HepG2 (cell line): ENCODE results near the gene SETD5. TPM values are rescaled to one million over a fixed set of nuclear protein-coding genes. Genes with fewer than 3 reads are reported as not detected.

ENCODE experiments used
- CAMTA2 ChIP-seq: sonication (generic); formaldehyde crosslinking; IDR thresholded peaks from 2 replicates; pipeline ENCODE4 v1.4.0; 2020; ENCODE audit warnings: mild to moderate bottlenecking, missing genetic modification reagents, borderline replicate concordance
- CHD2 ChIP-seq: IDR thresholded peaks from 2 replicates; pipeline ENCODE4 v1.6.1; 2011; ENCODE audit warnings: low read depth, low read length, improper control_type of control experiment
- MBNL3 ChIP-seq: fragments of 250-450 bp; sonication (Bioruptor Pico); conservative IDR thresholded peaks from 2 replicates; pipeline ENCODE4 v1.8.0; 2022; ENCODE audit warnings: mild to moderate bottlenecking, inconsistent platforms
- MTF2 ChIP-seq: sonication (generic); formaldehyde crosslinking; IDR thresholded peaks from 2 replicates; pipeline ENCODE4 v1.5.0; 2020; ENCODE audit warnings: missing genetic modification reagents, borderline replicate concordance
- NR3C1 ChIP-seq: sonication (generic); formaldehyde crosslinking; IDR thresholded peaks from 2 replicates; pipeline ENCODE4 v1.4.0; 2020; ENCODE audit warnings: missing genetic modification reagents
- PCBP1 ChIP-seq: fragments of 200-400 bp; formaldehyde crosslinking; IDR thresholded peaks from 2 replicates; pipeline ENCODE4 v1.6.1; 2017; ENCODE audit warnings: mild to moderate bottlenecking, low read depth, low read length, borderline replicate concordance
- REL ChIP-seq: sonication (generic); formaldehyde crosslinking; conservative IDR thresholded peaks from 2 replicates; pipeline ENCODE4 v1.8.0; 2022; ENCODE audit warnings: mild to moderate bottlenecking, missing genetic modification reagents, moderate library complexity
- RXRA ChIP-seq: sonication (generic); formaldehyde crosslinking; IDR thresholded peaks from 2 replicates; pipeline ENCODE4 v1.5.1; 2020; ENCODE audit warnings: missing genetic modification reagents
- SRY ChIP-seq: sonication (generic); formaldehyde crosslinking; IDR thresholded peaks from 2 replicates; pipeline ENCODE4 v1.8.0; 2022; ENCODE audit warnings: mild to moderate bottlenecking, missing genetic modification reagents
- ZNF292 ChIP-seq: sonication (generic); formaldehyde crosslinking; IDR thresholded peaks from 2 replicates; pipeline ENCODE4 v1.8.1; 2022; ENCODE audit warnings: mild to moderate bottlenecking, low read depth, missing genetic modification reagents, borderline replicate concordance
- ZNF451 ChIP-seq: sonication (generic); formaldehyde crosslinking; IDR thresholded peaks from 2 replicates; pipeline ENCODE4 v1.5.0; 2020; ENCODE audit warnings: mild to moderate bottlenecking, missing genetic modification reagents
- ZNF605 ChIP-seq: sonication (generic); formaldehyde crosslinking; IDR thresholded peaks from 2 replicates; pipeline ENCODE4 v1.8.0; 2022; ENCODE audit warnings: mild to moderate bottlenecking, missing genetic modification reagents
- polyA plus RNA-seq, 8 experiments: library from polyadenylated mRNA; depleted of rRNA in 3 of 8; stranded (reverse) in 7 of 8; unstranded in 1 of 8; fragments of >200 nt; fragmentation: Illumina TruSeq in 4 of 8; extraction: Trizol in 4 of 8; gene quantifications; 2 replicates each; pipeline versions ENCODE4 v1.2.1 to v1.2.3, GENCODE V29; 2011 to 2016; ENCODE audit warnings: low read depth in 4 of 8, missing spikeins in 1 of 8, mixed read lengths in 1 of 8; ENCODE audit not compliant: insufficient read depth in 1 of 8
- total RNA-seq, 5 experiments: library from RNA; depleted of rRNA; stranded (reverse); fragments of >200 nt; fragmentation: Illumina TruSeq; extraction: Trizol; gene quantifications; 2 replicates each; pipeline ENCODE4 v1.2.3, GENCODE V29; 2016; ENCODE audit warnings: low read depth in 1 of 5
- TF ChIP-seq, protein P1 (sequence below): sonication (generic); formaldehyde crosslinking; IDR thresholded peaks from 2 replicates; pipeline ENCODE4 v1.5.1; 2020; ENCODE audit warnings: missing genetic modification reagents, mild to moderate bottlenecking, borderline replicate concordance
- TF ChIP-seq, protein P2 (sequence below): sonication (generic); formaldehyde crosslinking; IDR thresholded peaks from 2 replicates; pipeline ENCODE4 v1.5.0; 2020; ENCODE audit warnings: mild to moderate bottlenecking, missing genetic modification reagents
- TF ChIP-seq, protein P3 (sequence below): sonication (generic); formaldehyde crosslinking; IDR thresholded peaks from 2 replicates; pipeline ENCODE4 v1.5.0; 2020; ENCODE audit warnings: mild to moderate bottlenecking, missing genetic modification reagents, borderline replicate concordance
- TF ChIP-seq, protein P4 (sequence below): IDR thresholded peaks from 2 replicates; pipeline ENCODE4 v1.6.1; 2012; ENCODE audit warnings: inconsistent platforms
- TF ChIP-seq, protein P5 (sequence below): sonication (generic); formaldehyde crosslinking; conservative IDR thresholded peaks from 2 replicates; pipeline ENCODE4 v1.8.1; 2023; ENCODE audit warnings: missing genetic modification reagents
- TF ChIP-seq, protein P6 (sequence below): sonication (generic); formaldehyde crosslinking; IDR thresholded peaks from 2 replicates; pipeline ENCODE4 v1.5.1; 2020; ENCODE audit warnings: mild to moderate bottlenecking, missing genetic modification reagents, borderline replicate concordance

The SETD5 gene
- total and polyA plus RNA-seq, 2 of the 13 experiments (the other 11 are each of a cell fraction or from before 2014, with no cell fraction given): 46.8 to 95.8 TPM

DNA sequence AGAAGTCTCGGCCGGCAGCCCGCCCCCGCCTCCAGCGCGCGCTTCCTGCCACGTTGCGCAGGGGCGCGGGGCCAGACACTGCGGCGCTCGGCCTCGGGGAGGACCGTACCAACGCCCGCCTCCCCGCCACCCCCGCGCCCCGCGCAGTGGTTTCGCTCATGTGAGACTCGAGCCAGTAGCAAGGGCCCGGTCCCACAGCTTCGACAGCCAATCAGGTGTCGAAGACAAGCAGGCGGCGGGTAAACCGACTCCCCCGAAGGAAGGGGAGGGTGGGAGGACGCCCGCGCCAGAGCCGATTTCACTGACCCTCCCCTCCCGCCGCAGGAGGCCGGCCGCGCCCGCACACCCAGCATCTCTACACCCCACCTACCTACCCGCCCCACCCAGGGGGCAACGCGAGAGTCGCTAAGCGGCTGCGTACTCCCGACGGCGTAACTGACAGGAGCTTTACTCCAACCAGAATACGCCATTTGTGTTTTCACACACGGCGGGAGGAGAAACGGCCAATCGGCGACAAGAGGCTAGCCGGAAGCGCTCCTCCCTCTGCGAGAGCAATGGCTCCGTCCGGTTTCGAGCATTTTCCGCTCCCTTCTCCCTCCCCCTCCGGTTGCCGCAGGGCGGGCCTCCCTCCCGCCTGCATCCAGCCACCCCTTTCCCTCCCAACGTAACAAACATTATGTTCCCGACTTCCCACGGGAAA, 633 bp upstream of the SETD5 start (continued):
- TF ChIP-seq, protein P1, sequence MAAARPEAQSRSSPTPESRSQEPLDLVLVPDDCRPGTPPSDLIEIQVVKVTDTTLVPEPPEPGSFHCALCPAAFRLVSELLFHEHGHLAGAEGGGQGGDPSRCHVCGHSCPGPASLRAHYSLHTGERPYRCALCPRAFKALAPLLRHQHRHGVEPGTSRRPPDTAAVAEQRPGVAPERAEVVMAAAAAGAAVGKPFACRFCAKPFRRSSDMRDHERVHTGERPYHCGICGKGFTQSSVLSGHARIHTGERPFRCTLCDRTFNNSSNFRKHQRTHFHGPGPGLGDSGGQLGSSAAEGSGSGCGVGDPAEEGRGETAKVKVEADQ: 0 out of 2 replicates have a peak, but pooled peaks have one; percentile 36
- no peak; the same call in 1 of the 2 replicates for TF ChIP-seq MTF2 (CRISPR knock-in tag)
- TF ChIP-seq, protein P2, sequence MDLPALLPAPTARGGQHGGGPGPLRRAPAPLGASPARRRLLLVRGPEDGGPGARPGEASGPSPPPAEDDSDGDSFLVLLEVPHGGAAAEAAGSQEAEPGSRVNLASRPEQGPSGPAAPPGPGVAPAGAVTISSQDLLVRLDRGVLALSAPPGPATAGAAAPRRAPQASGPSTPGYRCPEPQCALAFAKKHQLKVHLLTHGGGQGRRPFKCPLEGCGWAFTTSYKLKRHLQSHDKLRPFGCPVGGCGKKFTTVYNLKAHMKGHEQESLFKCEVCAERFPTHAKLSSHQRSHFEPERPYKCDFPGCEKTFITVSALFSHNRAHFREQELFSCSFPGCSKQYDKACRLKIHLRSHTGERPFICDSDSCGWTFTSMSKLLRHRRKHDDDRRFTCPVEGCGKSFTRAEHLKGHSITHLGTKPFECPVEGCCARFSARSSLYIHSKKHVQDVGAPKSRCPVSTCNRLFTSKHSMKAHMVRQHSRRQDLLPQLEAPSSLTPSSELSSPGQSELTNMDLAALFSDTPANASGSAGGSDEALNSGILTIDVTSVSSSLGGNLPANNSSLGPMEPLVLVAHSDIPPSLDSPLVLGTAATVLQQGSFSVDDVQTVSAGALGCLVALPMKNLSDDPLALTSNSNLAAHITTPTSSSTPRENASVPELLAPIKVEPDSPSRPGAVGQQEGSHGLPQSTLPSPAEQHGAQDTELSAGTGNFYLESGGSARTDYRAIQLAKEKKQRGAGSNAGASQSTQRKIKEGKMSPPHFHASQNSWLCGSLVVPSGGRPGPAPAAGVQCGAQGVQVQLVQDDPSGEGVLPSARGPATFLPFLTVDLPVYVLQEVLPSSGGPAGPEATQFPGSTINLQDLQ (CRISPR knock-in tag): peak; percentile 95
- no peak for TF ChIP-seq NR3C1
- TF ChIP-seq RXRA (CRISPR knock-in tag): peak; percentile 76; the same call in 1 of the 2 replicates
- TF ChIP-seq ZNF292 (CRISPR knock-in tag): no peak
- no peak for TF ChIP-seq REL
- peak; percentile 95 for TF ChIP-seq CHD2
- peak; percentile 94 for TF ChIP-seq PCBP1
- TF ChIP-seq MBNL3: no peak
- TF ChIP-seq, protein P3, sequence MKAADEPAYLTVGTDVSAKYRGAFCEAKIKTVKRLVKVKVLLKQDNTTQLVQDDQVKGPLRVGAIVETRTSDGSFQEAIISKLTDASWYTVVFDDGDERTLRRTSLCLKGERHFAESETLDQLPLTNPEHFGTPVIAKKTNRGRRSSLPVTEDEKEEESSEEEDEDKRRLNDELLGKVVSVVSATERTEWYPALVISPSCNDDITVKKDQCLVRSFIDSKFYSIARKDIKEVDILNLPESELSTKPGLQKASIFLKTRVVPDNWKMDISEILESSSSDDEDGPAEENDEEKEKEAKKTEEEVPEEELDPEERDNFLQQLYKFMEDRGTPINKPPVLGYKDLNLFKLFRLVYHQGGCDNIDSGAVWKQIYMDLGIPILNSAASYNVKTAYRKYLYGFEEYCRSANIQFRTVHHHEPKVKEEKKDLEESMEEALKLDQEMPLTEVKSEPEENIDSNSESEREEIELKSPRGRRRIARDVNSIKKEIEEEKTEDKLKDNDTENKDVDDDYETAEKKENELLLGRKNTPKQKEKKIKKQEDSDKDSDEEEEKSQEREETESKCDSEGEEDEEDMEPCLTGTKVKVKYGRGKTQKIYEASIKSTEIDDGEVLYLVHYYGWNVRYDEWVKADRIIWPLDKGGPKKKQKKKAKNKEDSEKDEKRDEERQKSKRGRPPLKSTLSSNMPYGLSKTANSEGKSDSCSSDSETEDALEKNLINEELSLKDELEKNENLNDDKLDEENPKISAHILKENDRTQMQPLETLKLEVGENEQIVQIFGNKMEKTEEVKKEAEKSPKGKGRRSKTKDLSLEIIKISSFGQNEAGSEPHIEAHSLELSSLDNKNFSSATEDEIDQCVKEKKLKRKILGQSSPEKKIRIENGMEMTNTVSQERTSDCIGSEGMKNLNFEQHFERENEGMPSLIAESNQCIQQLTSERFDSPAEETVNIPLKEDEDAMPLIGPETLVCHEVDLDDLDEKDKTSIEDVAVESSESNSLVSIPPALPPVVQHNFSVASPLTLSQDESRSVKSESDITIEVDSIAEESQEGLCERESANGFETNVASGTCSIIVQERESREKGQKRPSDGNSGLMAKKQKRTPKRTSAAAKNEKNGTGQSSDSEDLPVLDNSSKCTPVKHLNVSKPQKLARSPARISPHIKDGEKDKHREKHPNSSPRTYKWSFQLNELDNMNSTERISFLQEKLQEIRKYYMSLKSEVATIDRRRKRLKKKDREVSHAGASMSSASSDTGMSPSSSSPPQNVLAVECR (CRISPR knock-in tag): peak; percentile 60; the same call in 1 of the 2 replicates
- TF ChIP-seq ZNF605: peak; percentile 78
- TF ChIP-seq, protein P4, sequence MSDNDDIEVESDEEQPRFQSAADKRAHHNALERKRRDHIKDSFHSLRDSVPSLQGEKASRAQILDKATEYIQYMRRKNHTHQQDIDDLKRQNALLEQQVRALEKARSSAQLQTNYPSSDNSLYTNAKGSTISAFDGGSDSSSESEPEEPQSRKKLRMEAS: peak; percentile 96
- 0 out of 2 replicates have a peak, but pooled peaks have one; percentile 18 for TF ChIP-seq SRY
- TF ChIP-seq CAMTA2: no peak
- TF ChIP-seq, protein P5, sequence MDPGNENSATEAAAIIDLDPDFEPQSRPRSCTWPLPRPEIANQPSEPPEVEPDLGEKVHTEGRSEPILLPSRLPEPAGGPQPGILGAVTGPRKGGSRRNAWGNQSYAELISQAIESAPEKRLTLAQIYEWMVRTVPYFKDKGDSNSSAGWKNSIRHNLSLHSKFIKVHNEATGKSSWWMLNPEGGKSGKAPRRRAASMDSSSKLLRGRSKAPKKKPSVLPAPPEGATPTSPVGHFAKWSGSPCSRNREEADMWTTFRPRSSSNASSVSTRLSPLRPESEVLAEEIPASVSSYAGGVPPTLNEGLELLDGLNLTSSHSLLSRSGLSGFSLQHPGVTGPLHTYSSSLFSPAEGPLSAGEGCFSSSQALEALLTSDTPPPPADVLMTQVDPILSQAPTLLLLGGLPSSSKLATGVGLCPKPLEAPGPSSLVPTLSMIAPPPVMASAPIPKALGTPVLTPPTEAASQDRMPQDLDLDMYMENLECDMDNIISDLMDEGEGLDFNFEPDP (CRISPR knock-in tag): no peak
- TF ChIP-seq, protein P6, sequence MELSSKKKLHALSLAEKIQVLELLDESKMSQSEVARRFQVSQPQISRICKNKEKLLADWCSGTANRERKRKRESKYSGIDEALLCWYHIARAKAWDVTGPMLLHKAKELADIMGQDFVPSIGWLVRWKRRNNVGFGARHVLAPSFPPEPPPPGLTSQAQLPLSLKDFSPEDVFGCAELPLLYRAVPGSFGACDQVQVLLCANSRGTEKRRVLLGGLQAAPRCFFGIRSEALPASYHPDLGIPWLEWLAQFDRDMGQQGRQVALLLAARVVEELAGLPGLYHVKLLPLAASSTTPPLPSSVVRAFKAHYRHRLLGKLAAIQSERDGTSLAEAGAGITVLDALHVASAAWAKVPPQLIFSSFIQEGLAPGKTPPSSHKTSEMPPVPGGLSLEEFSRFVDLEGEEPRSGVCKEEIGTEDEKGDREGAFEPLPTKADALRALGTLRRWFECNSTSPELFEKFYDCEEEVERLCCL (CRISPR knock-in tag): no peak
- no peak for TF ChIP-seq ZNF451
